GM23338 (cell line): ENCODE results near the gene DCAF4. TPM values are rescaled to one million over a fixed set of nuclear protein-coding genes. Genes with fewer than 3 reads are reported as not detected.
A peak's percentile ranks its signal among the peaks of the same experiment; 100 is the strongest.

Source experiments
- ATAC-seq: fragments of 200-7000 bp; cut with Tn5 transposase; 3 replicates; pipeline ENCODE4 v1.9.1; 2020
- DNase-seq: peaks from one replicate; pipeline ENCODE4 v3.0.0-alpha.2; 2015; ENCODE audit warnings: low spot score
- H2AFZ ChIP-seq: fragments of 200-600 bp; sonication (generic); 2 replicates; pipeline ENCODE4 v1.8.0; 2016; ENCODE audit warnings: antibody characterized with exemption, mild to moderate bottlenecking, moderate library complexity
- H3F3A ChIP-seq: fragments of 200-600 bp; sonication (generic); replicated peaks from 2 replicates; pipeline ENCODE4 v1.8.0; 2017; ENCODE audit warnings: antibody characterized with exemption, mixed run types, low read depth
- H3K27ac ChIP-seq: fragments of 200-600 bp; sonication (generic); 2 replicates; pipeline ENCODE4 v1.6.1; 2016; ENCODE audit warnings: low read depth
- H3K27me3 ChIP-seq: fragments of 200-600 bp; sonication (generic); 2 replicates; pipeline ENCODE4 v1.8.0; 2016; ENCODE audit warnings: mild to moderate bottlenecking, mixed run types, moderate library complexity; ENCODE audit not compliant: insufficient read depth
- H3K36me3 ChIP-seq: fragments of 200-600 bp; sonication (generic); 2 replicates; pipeline ENCODE4 v1.8.0; 2016; ENCODE audit warnings: mild to moderate bottlenecking; ENCODE audit not compliant: insufficient read depth
- H3K4me1 ChIP-seq: fragments of 200-600 bp; sonication (generic); 2 replicates; pipeline ENCODE4 v1.8.0; 2016; ENCODE audit warnings: mild to moderate bottlenecking, moderate library complexity; ENCODE audit not compliant: insufficient read depth
- H3K4me2 ChIP-seq: fragments of 200-600 bp; sonication (generic); 2 replicates; pipeline ENCODE4 v1.7.1; 2017; ENCODE audit warnings: mixed run types
- H3K4me3 ChIP-seq: fragments of 200-600 bp; sonication (generic); 2 replicates; pipeline ENCODE4 v1.6.1; 2016; ENCODE audit warnings: mixed run types
- H3K79me2 ChIP-seq: fragments of 200-600 bp; sonication (generic); replicated peaks from 2 replicates; pipeline ENCODE4 v1.8.0; 2017; ENCODE audit warnings: mild to moderate bottlenecking; ENCODE audit not compliant: insufficient read depth
- H3K9me2 ChIP-seq: fragments of 200-600 bp; sonication (generic); 2 replicates; pipeline ENCODE4 v1.8.0; 2017; ENCODE audit not compliant: insufficient read depth
- H4K20me1 ChIP-seq: fragments of 200-600 bp; sonication (generic); replicated peaks from 2 replicates; pipeline ENCODE4 v1.8.0; 2017; ENCODE audit warnings: mild to moderate bottlenecking; ENCODE audit not compliant: insufficient read depth
- H3K27ac Mint-ChIP-seq: 2 replicates; pipeline ENCODE4 v1.8.0; 2020; ENCODE audit warnings: inconsistent platforms, mild to moderate bottlenecking, moderate library complexity, mixed read lengths
- H3K27me3 Mint-ChIP-seq: 3 replicates; pipeline ENCODE4 v1.8.0; 2022; ENCODE audit warnings: low read depth, mild to moderate bottlenecking, moderate library complexity, mixed read lengths, inconsistent platforms; ENCODE audit not compliant: insufficient read depth, poor library complexity
- H3K36me3 Mint-ChIP-seq: 3 replicates; pipeline ENCODE4 v1.8.0; 2021; ENCODE audit warnings: low read depth, mild to moderate bottlenecking, inconsistent platforms, moderate library complexity, mixed read lengths
- H3K4me1 Mint-ChIP-seq: 3 replicates; pipeline ENCODE4 v1.8.0; 2020; ENCODE audit warnings: mild to moderate bottlenecking, inconsistent platforms, mixed read lengths
- H3K4me3 Mint-ChIP-seq: 3 replicates; pipeline ENCODE4 v1.8.0; 2021; ENCODE audit warnings: moderate library complexity, mild to moderate bottlenecking, inconsistent platforms, mixed read lengths
- H3K9me3 Mint-ChIP-seq: 3 replicates; pipeline ENCODE4 v1.8.0; 2020; ENCODE audit warnings: moderate library complexity, mild to moderate bottlenecking, inconsistent platforms, mixed read lengths
- CREB1 ChIP-seq: fragments of 250-450 bp; sonication (Bioruptor Pico); IDR thresholded peaks from 2 replicates; pipeline ENCODE4 v1.5.0; 2020; ENCODE audit warnings: low read depth, mild to moderate bottlenecking, moderate library complexity
- CTCF ChIP-seq, 2 experiments: fragments of 200-600 bp in 1 of 2; sonication (generic) in 1 of 2; conservative IDR thresholded peaks; 2 replicates each; pipeline versions ENCODE4 v1.5.1 to v1.6.1; 2016 to 2017; ENCODE audit warnings: antibody characterized with exemption in 2 of 2, low read depth in 2 of 2, mild to moderate bottlenecking in 2 of 2, moderate library complexity in 1 of 2
- ETS1 ChIP-seq: IDR thresholded peaks from 2 replicates; pipeline ENCODE4 v1.6.1; 2016; ENCODE audit warnings: antibody characterized with exemption
- EZH2 ChIP-seq: fragments of 200-600 bp; sonication (generic); IDR thresholded peaks from one replicate; pipeline ENCODE4 v1.8.0; 2017; ENCODE audit warnings: antibody characterized with exemption, mild to moderate bottlenecking, low read depth; ENCODE audit not compliant: unreplicated experiment
- JUNB ChIP-seq: IDR thresholded peaks from one replicate; pipeline ENCODE4 v1.6.1; 2016; ENCODE audit warnings: antibody characterized with exemption; ENCODE audit not compliant: unreplicated experiment
- NANOG ChIP-seq: IDR thresholded peaks from 2 replicates; pipeline ENCODE4 v1.6.1; 2016; ENCODE audit warnings: antibody characterized with exemption, borderline replicate concordance
- POLR2AphosphoS5 ChIP-seq: IDR thresholded peaks from 2 replicates; pipeline ENCODE4 v1.6.1; 2016; ENCODE audit warnings: antibody characterized with exemption, low read depth
- STAT1 ChIP-seq: IDR thresholded peaks from one replicate; pipeline ENCODE4 v1.6.1; 2016; ENCODE audit warnings: antibody characterized with exemption; ENCODE audit not compliant: unreplicated experiment
- ZNF114 ChIP-seq: fragments of 250-450 bp; sonication (Bioruptor Pico); IDR thresholded peaks from 2 replicates; pipeline ENCODE4 v1.5.0; 2020; ENCODE audit warnings: mild to moderate bottlenecking, moderate library complexity
- ZNF331 ChIP-seq: fragments of 250-450 bp; sonication (Bioruptor Pico); IDR thresholded peaks from 2 replicates; pipeline ENCODE4 v1.5.0; 2020; ENCODE audit warnings: low read depth, mild to moderate bottlenecking, moderate library complexity
- ZNF462 ChIP-seq: fragments of 250-450 bp; sonication (Bioruptor Pico); IDR thresholded peaks from 2 replicates; pipeline ENCODE4 v1.5.0; 2020; ENCODE audit warnings: mild to moderate bottlenecking, moderate library complexity
- polyA plus RNA-seq: library from polyadenylated mRNA; unstranded; fragments of >200 nt; fragmentation: Nextera tagmentation; extraction: Ambion mirVana; gene quantifications from 2 replicates; pipeline ENCODE4 v1.2.1, GENCODE V29; 2016
- total RNA-seq: library from RNA; depleted of rRNA; stranded (reverse); fragments of >200 nt; shearing (Covaris generic); gene quantifications from 2 replicates; pipeline ENCODE4 v1.2.3, GENCODE V29; 2014

The DCAF4 gene
- total and polyA plus RNA-seq, 2 experiments from 2014 or later, result 17.5 to 39.3 TPM

GRCh38 chr14:72920008-72920407 lies 6.3 kb upstream of the DCAF4 start:
- Histone ChIP-seq H3K4me3 (no peak overlapping the region), H3K9me2 (0 out of 2 replicates have a peak, but pooled peaks cover 4% of the 10 kb centered on the region), H3K4me2 (no peak overlapping the region), H3K27ac (no peak overlapping the region), H3K36me3 (no peaks in the 10 kb centered on the region), H4K20me1 (no peaks in the 10 kb centered on the region), H3K4me1 (no peaks in the 10 kb centered on the region), H3K79me2 (no peaks in the 10 kb centered on the region), H2AFZ (no peak overlapping the region), H3F3A (no peaks in the 10 kb centered on the region), H3K27me3 (peaks cover 6% of the 10 kb centered on the region; the same call in 1 of the 2 replicates)
- peak; percentile 53; the same call in 2 of the 3 replicates for ATAC-seq
- Mint-ChIP-seq H3K4me3 (no peak overlapping the region), H3K27ac (no peak overlapping the region), H3K27me3 (peaks cover 4% of the 10 kb centered on the region), H3K4me1 (no peaks in the 10 kb centered on the region; the same call in 2 of the 3 replicates), H3K36me3 (no peaks in the 10 kb centered on the region), H3K9me3 (no peaks in the 10 kb centered on the region)
- DNase-seq, result peak; percentile 58
- TF ChIP-seq EZH2, result no peak
- TF ChIP-seq CTCF (conservative IDR thresholded peaks at IDR 0.05; ENCODE audit: low read depth in 2 of 2), result peak; percentile 63 to 64

GRCh38 chr14:72921396-72921795 lies 4.9 kb upstream of the DCAF4 start:
- Histone ChIP-seq H3K27me3 (peaks cover 14% of the 10 kb centered on the region), H3K9me2 (0 out of 2 replicates have a peak, but pooled peaks cover 4% of the 10 kb centered on the region), H3K36me3 (no peaks in the 10 kb centered on the region), H3K27ac (no peak overlapping the region), H3K4me2 (no peak overlapping the region), H3K4me3 (no peak overlapping the region), H3F3A (no peaks in the 10 kb centered on the region), H2AFZ (no peak overlapping the region), H3K4me1 (peaks cover 5% of the 10 kb centered on the region; the same call in 1 of the 2 replicates), H3K79me2 (no peaks in the 10 kb centered on the region), H4K20me1 (no peaks in the 10 kb centered on the region)
- Mint-ChIP-seq H3K27me3 (peaks cover 10% of the 10 kb centered on the region), H3K36me3 (no peaks in the 10 kb centered on the region), H3K4me1 (peaks cover 7% of the 10 kb centered on the region; the same call in 2 of the 3 replicates), H3K27ac (no peak overlapping the region), H3K4me3 (no peak overlapping the region), H3K9me3 (no peaks in the 10 kb centered on the region)
- ATAC-seq (no peak), DNase-seq (no peak)
- TF ChIP-seq JUNB (no peak), CREB1 (CRISPR knock-in tag) (no peak), ETS1 (no peak), NANOG (no peak), POLR2AphosphoS5 (no peak), CTCF (conservative IDR thresholded peaks at IDR 0.05; ENCODE audit: low read depth in 2 of 2) (no peak), EZH2 (no peak), ZNF462 (CRISPR knock-in tag) (no peak), ZNF331 (no peak), STAT1 (no peak), ZNF114 (no peak)
